Astrocyte (in vitro differentiated cells and primary cell): ENCODE data around the gene NT5C1A.

Experiments
- CTCF ChIP-seq: IDR thresholded peaks from 2 replicates; pipeline ENCODE4 v1.5.1; 2011; ENCODE audit warnings: low read depth, mild to moderate bottlenecking, inconsistent platforms, low read length, moderate library complexity; ENCODE audit not compliant: insufficient read depth
- EZH2 ChIP-seq: IDR thresholded peaks from 2 replicates; pipeline ENCODE4 v1.6.1; 2012; ENCODE audit warnings: mild to moderate bottlenecking, low read length, inconsistent platforms; ENCODE audit not compliant: insufficient read depth

GRCh38 chr1:39681999-39682398, 10.1 kb upstream of the NT5C1A start:
- TF ChIP-seq EZH2 (no peak), CTCF (no peak)
